GM18520 (cell line): ENCODE data around the gene RPL6.
"Not testable (repeated sequence)": the region's sequence is repeated elsewhere in the genome, so short reads cannot be mapped to it uniquely, and the experiment has no call there.

Experiments used
- ATAC-seq: cut with Tn5 transposase; IDR thresholded peaks from one replicate; pipeline ENCODE4 v1.9.1; 2021; ENCODE audit not compliant: unreplicated experiment

The RPL6 gene

GRCh38 chr12:112420740-112421139 lies 11.3 kb upstream of the RPL6 start:
- no peak for ATAC-seq

- peak; percentile 30 for ATAC-seq
Observed at GRCh38 chr12:112419297-112420133, 10.1 kb upstream of the RPL6 start.

GRCh38 chr12:112418608-112419296 lies 9.3 kb upstream of the RPL6 start, which contains the start of gene PTPN11:
TSS of gene PTPN11 (plus strand) at chr12:112418947. CDS start at chr12:112419112, 165 bp downstream.
- ATAC-seq: peak; percentile 51

- no peak for ATAC-seq
Observed at GRCh38 chr12:112418273-112418607, 8.8 kb upstream of the RPL6 start.

- ATAC-seq: not testable (repeated sequence)
Observed at GRCh38 chr12:112415457-112415856, 6.1 kb upstream of the RPL6 start.

- no peak for ATAC-seq
Observed at GRCh38 chr12:112413855-112414625, 4.6 kb upstream of the RPL6 start.

- no peak for ATAC-seq
Observed at GRCh38 chr12:112409906-112410244, 470 bp upstream of the RPL6 start.

- ATAC-seq: no peak
Observed at GRCh38 chr12:112408621-112409020, 784 bp downstream of the RPL6 start.

- not testable (repeated sequence) for ATAC-seq
Observed at GRCh38 chr12:112407683-112408082, 1.7 kb downstream of the RPL6 start.

- ATAC-seq: no peak
Observed at GRCh38 chr12:112406519-112407488, 2.6 kb downstream of the RPL6 start.

- no peak for ATAC-seq
Observed at GRCh38 chr12:112401903-112402498, 7.4 kb downstream of the RPL6 start.

- ATAC-seq: no peak
Observed at GRCh38 chr12:112401054-112401453, 8.4 kb downstream of the RPL6 start.

- no peak for ATAC-seq
Observed at GRCh38 chr12:112393328-112393727, 16.1 kb downstream of the RPL6 start.

- ATAC-seq: not testable (repeated sequence)
Observed at GRCh38 chr12:112389922-112390654, 19.3 kb downstream of the RPL6 start.

- ATAC-seq: no peak
Observed at GRCh38 chr12:112389228-112389627, 20.2 kb downstream of the RPL6 start.

GRCh38 chr12:112386726-112387125 lies 22.7 kb downstream of the RPL6 start:
- ATAC-seq: no peak

GRCh38 chr12:112382866-112383265 lies 26.5 kb downstream of the RPL6 start:
- no peak for ATAC-seq

GRCh38 chr12:112381883-112382796 lies 27.3 kb downstream of the RPL6 start, which contains the start of gene HECTD4:
TSS of gene HECTD4 (minus strand) at chr12:112382431. CDS start at chr12:112382128, 303 bp downstream.
- ATAC-seq: peak; percentile 89
